CD14-positive monocyte (primary cell): ENCODE results near the gene LAMC3. TPM values are rescaled to one million over a fixed set of nuclear protein-coding genes. Genes with fewer than 3 reads are reported as not detected.

Experiments
- DNase-seq, 3 donors: peaks; one replicate each; pipeline ENCODE4 v3.0.0-alpha.2; 2011 to 2022
- H2AFZ ChIP-seq: 2 replicates; pipeline ENCODE4 v1.6.0; 2012; ENCODE audit warnings: mild to moderate bottlenecking, low read depth, low read length, inconsistent platforms; ENCODE audit not compliant: insufficient read depth, poor library complexity, severe bottlenecking
- H3K27ac ChIP-seq, 2 donors: 1 replicate in 1 of 2; 2 replicates in 1 of 2; pipeline ENCODE4 v1.5.1; 2012 to 2013; ENCODE audit warnings: low read length in 2 of 2, control low read depth in 1 of 2, inconsistent platforms in 1 of 2, low read depth in 1 of 2, mild to moderate bottlenecking in 1 of 2
- H3K27me3 ChIP-seq, 2 donors: one replicate each; pipeline versions ENCODE4 v1.6.0 to v1.6.1; 2011 to 2013; ENCODE audit warnings: low read length in 2 of 2; ENCODE audit not compliant: control insufficient read depth in 2 of 2, insufficient read depth in 2 of 2
- H3K36me3 ChIP-seq, 2 donors: replicated peaks in 1 of 2; 1 replicate in 1 of 2; 2 replicates in 1 of 2; pipeline versions ENCODE4 v1.5.1 to v1.6.1; 2012 to 2013; ENCODE audit warnings: low read length in 2 of 2, control low read depth in 1 of 2, inconsistent platforms in 1 of 2, mild to moderate bottlenecking in 1 of 2; ENCODE audit not compliant: insufficient read depth in 2 of 2, control insufficient read depth in 1 of 2
- H3K4me1 ChIP-seq, 2 donors: 1 replicate in 1 of 2; 2 replicates in 1 of 2; pipeline versions ENCODE4 v1.5.1 to v1.6.1; 2012 to 2013; ENCODE audit warnings: low read length in 2 of 2, control low read depth in 1 of 2, inconsistent platforms in 1 of 2, mild to moderate bottlenecking in 1 of 2, moderate library complexity in 1 of 2; ENCODE audit not compliant: insufficient read depth in 2 of 2, control insufficient read depth in 1 of 2
- H3K4me2 ChIP-seq: replicated peaks from 2 replicates; pipeline ENCODE3; 2012; ENCODE audit warnings: low read length, moderate library complexity, mild to moderate bottlenecking; ENCODE audit not compliant: poor library complexity, severe bottlenecking; ENCODE audit errors: extremely low read depth
- H3K4me3 ChIP-seq, 3 experiments: fragments of 200-600 bp in 1 of 3; sonication (generic) in 1 of 3; replicated peaks in 1 of 3; 1 replicate in 2 of 3; 2 replicates in 1 of 3; pipeline ENCODE4 v1.5.1; 2011 to 2013; ENCODE audit warnings: low read length in 3 of 3, mild to moderate bottlenecking in 3 of 3, control low read depth in 2 of 3, low read depth in 2 of 3, inconsistent platforms in 1 of 3, moderate library complexity in 1 of 3
- H3K79me2 ChIP-seq: 2 replicates; pipeline ENCODE4 v1.6.0; 2012; ENCODE audit warnings: mild to moderate bottlenecking, control low read depth, inconsistent platforms, low read length, moderate library complexity; ENCODE audit not compliant: insufficient read depth
- H3K9ac ChIP-seq: 2 replicates; pipeline ENCODE4 v1.6.0; 2017; ENCODE audit warnings: low read length, mild to moderate bottlenecking; ENCODE audit not compliant: insufficient read depth, poor library complexity, severe bottlenecking
- H3K9me3 ChIP-seq, 2 donors: replicated peaks in 1 of 2; 1 replicate in 1 of 2; 2 replicates in 1 of 2; pipeline versions ENCODE4 v1.5.1 to v1.6.1; 2012 to 2013; ENCODE audit warnings: low read length in 2 of 2, control low read depth in 1 of 2; ENCODE audit not compliant: control insufficient read depth in 1 of 2, insufficient read depth in 1 of 2
- H4K20me1 ChIP-seq: 2 replicates; pipeline ENCODE4 v1.6.0; 2012; ENCODE audit warnings: mild to moderate bottlenecking, low read length, control low read depth, moderate library complexity; ENCODE audit not compliant: insufficient read depth
- H3K27ac Mint-ChIP-seq, 7 donors: one replicate each; pipeline ENCODE4 v1.8.0; 2020; ENCODE audit warnings: mild to moderate bottlenecking in 7 of 7, mixed read lengths in 7 of 7, moderate library complexity in 6 of 7, inconsistent platforms in 2 of 7
- H3K27me3 Mint-ChIP-seq, 3 donors: one replicate each; pipeline ENCODE4 v1.8.0; 2021 to 2022; ENCODE audit warnings: low read depth in 3 of 3, mild to moderate bottlenecking in 3 of 3, mixed read lengths in 3 of 3, moderate library complexity in 3 of 3, inconsistent platforms in 1 of 3
- H3K36me3 Mint-ChIP-seq, 2 donors: one replicate each; pipeline ENCODE4 v1.8.0; 2020; ENCODE audit warnings: mixed read lengths in 2 of 2, inconsistent platforms in 1 of 2, mild to moderate bottlenecking in 1 of 2
- H3K4me1 Mint-ChIP-seq: one replicate; pipeline ENCODE4 v1.8.0; 2020; ENCODE audit warnings: mild to moderate bottlenecking, mixed read lengths
- H3K4me3 Mint-ChIP-seq, 2 donors: one replicate each; pipeline ENCODE4 v1.8.0; 2020; ENCODE audit warnings: mild to moderate bottlenecking in 2 of 2, mixed read lengths in 2 of 2, moderate library complexity in 1 of 2
- H3K9me3 Mint-ChIP-seq, 7 donors: one replicate each; pipeline ENCODE4 v1.8.0; 2020 to 2022; ENCODE audit warnings: mixed read lengths in 7 of 7, mild to moderate bottlenecking in 6 of 7, moderate library complexity in 6 of 7, inconsistent platforms in 2 of 7
- WGBS: methylation state at CpG from one replicate; pipeline ENCODE4 v1.1.5; 2013; ENCODE audit warnings: missing lambda C conversion rate; ENCODE audit not compliant: insufficient coverage; 5-methylcytosine and 5-hydroxymethylcytosine counted together
- intact Hi-C, 2 donors: fragments of 100-400 bp; cut with micrococcal nuclease; formaldehyde crosslinking; loops; one replicate each; pipeline versions ENCODE4 v1.15.0 to v1.15.1; 2023
- polyA plus RNA-seq, 3 donors: library from polyadenylated mRNA; depleted of rRNA in 1 of 3; unstranded in 2 of 3; stranded (reverse) in 1 of 3; fragments of 300-500 nt in 2 of 3; fragments of >200 nt in 1 of 3; fragmentation: Illumina TruSeq in 2 of 3; gene quantifications; 1 replicate in 2 of 3; 2 replicates in 1 of 3; pipeline ENCODE4 v1.2.3, GENCODE V29; 2012 to 2021
- TF ChIP-seq, protein P1 (sequence below): fragments of 200-600 bp; IDR thresholded peaks from one replicate; pipeline ENCODE4 v1.8.0; 2022; ENCODE audit warnings: antibody characterized with exemption, mild to moderate bottlenecking

Gene LAMC3
- polyA plus RNA-seq, 3 donors = 0.19 TPM; not detected in 2

DNA sequence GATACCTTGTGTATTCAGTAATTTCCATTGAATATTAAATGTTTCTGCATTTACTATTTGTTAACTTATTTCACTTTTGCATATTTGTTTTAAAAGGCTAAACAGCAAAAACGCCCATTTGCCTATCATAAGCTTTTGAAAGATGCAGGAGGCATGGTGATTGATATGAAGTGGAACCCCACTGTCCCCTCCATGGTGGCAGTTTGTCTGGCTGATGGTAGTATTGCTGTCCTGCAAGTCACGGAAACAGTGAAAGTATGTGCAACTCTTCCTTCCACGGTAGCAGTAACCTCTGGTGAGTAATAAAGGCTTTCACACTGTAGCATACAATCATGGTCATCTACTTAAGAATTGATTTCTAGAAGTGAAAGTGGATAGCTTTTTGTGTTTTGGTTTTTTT lies 120.2 kb downstream of the LAMC3 start:
- Mint-ChIP-seq H3K4me1 (peaks cover 13% of the 10 kb centered on the region), H3K9me3 (peaks cover 0 to 3% (median 0%) of the 10 kb centered on the region in 7 donors), H3K27ac (no peak overlapping the region), H3K36me3 (peaks cover 57 to 68% of the 10 kb centered on the region in 2 donors), H3K4me3 (no peak overlapping the region), H3K27me3 (peaks cover 0 to 2% (median 0%) of the 10 kb centered on the region in 3 donors)
- TF ChIP-seq, protein P1, sequence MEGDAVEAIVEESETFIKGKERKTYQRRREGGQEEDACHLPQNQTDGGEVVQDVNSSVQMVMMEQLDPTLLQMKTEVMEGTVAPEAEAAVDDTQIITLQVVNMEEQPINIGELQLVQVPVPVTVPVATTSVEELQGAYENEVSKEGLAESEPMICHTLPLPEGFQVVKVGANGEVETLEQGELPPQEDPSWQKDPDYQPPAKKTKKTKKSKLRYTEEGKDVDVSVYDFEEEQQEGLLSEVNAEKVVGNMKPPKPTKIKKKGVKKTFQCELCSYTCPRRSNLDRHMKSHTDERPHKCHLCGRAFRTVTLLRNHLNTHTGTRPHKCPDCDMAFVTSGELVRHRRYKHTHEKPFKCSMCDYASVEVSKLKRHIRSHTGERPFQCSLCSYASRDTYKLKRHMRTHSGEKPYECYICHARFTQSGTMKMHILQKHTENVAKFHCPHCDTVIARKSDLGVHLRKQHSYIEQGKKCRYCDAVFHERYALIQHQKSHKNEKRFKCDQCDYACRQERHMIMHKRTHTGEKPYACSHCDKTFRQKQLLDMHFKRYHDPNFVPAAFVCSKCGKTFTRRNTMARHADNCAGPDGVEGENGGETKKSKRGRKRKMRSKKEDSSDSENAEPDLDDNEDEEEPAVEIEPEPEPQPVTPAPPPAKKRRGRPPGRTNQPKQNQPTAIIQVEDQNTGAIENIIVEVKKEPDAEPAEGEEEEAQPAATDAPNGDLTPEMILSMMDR = no peak
- H3K4me2 ChIP-seq = no peak overlapping the region
- intact Hi-C loops = loop anchor here in 1 of 2 donors (5.0 kb wide), 2 partner anchors 417 to 437 kb away; partner anchors contain the start of gene EXOSC2
- no peak overlapping the region for H2AFZ ChIP-seq
- no peak overlapping the region for H3K4me3 ChIP-seq
- peaks cover 65 to 73% of the 10 kb centered on the region in 2 donors for H3K36me3 ChIP-seq
- no peak overlapping the region for H3K27ac ChIP-seq
- no peaks in the 10 kb centered on the region for H3K27me3 ChIP-seq
- no peak overlapping the region for H3K9ac ChIP-seq
- WGBS = 83% methylated on average over 1 of the region's 3 CpGs
- no peaks in the 10 kb centered on the region for H3K9me3 ChIP-seq
- no peaks in the 10 kb centered on the region for H4K20me1 ChIP-seq
- DNase-seq = no peak
- H3K79me2 ChIP-seq = peaks cover 26% of the 10 kb centered on the region
- H3K4me1 ChIP-seq = peaks cover 12 to 19% of the 10 kb centered on the region in 2 donors

DNA sequence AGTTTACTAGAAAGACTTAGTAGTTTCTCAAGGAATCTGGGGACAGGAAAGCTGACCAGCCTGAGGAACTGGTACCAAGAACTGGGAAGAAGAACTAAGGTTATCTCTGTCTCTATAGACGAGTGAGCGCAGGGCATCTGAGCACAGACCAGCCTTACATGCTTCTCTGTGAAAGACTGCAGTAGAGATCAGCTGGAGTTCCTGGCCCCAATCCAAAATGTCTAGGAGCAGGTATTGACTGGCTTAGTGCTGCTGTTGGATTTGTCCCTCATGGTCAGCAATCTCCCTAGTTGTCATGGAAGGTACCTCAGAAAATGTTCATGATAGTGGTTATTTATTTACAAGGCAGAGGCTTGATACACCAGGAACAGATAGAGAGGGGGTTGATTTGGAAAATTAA lies 129.7 kb downstream of the LAMC3 start:
- 89% methylated on average over 2 of the region's 2 CpGs for WGBS
- intact Hi-C loops = no loop called here
- H3K36me3 Mint-ChIP-seq = peaks cover 91 to 94% of the 10 kb centered on the region in 2 donors

More for the DNA sequence above, 129.7 kb downstream of the LAMC3 start:
- Histone ChIP-seq H3K9me3 (no peaks in the 10 kb centered on the region), H3K4me1 (no peaks in the 10 kb centered on the region), H3K27me3 (no peaks in the 10 kb centered on the region), H3K4me2 (no peak overlapping the region), H3K4me3 (no peak overlapping the region), H3K36me3 (peaks cover 99% of the 10 kb centered on the region in 2 donors), H3K27ac (no peak overlapping the region), H4K20me1 (no peaks in the 10 kb centered on the region), H2AFZ (no peak overlapping the region), H3K79me2 (no peaks in the 10 kb centered on the region), H3K9ac (no peak overlapping the region)
- no peak for DNase-seq
- Mint-ChIP-seq H3K4me3 (no peak overlapping the region), H3K27ac (peak overlapping the region in 2 of 7 donors; percentile 12 to 18), H3K27me3 (no peaks in the 10 kb centered on the region), H3K4me1 (no peaks in the 10 kb centered on the region), H3K9me3 (no peaks in the 10 kb centered on the region)
- TF ChIP-seq, protein P1 = no peak
